GM23338 (cell line): ENCODE data around the gene FURIN. TPM values are rescaled to one million over a fixed set of nuclear protein-coding genes. Genes with fewer than 3 reads are reported as not detected.

Source experiments
- ATAC-seq: fragments of 200-7000 bp; cut with Tn5 transposase; 3 replicates; pipeline ENCODE4 v1.9.1; 2020
- DNase-seq: peaks from one replicate; pipeline ENCODE4 v3.0.0-alpha.2; 2015; ENCODE audit warnings: low spot score
- H2AFZ ChIP-seq: fragments of 200-600 bp; sonication (generic); 2 replicates; pipeline ENCODE4 v1.8.0; 2016; ENCODE audit warnings: antibody characterized with exemption, mild to moderate bottlenecking, moderate library complexity
- H3F3A ChIP-seq: fragments of 200-600 bp; sonication (generic); replicated peaks from 2 replicates; pipeline ENCODE4 v1.8.0; 2017; ENCODE audit warnings: antibody characterized with exemption, mixed run types, low read depth
- H3K27ac ChIP-seq: fragments of 200-600 bp; sonication (generic); 2 replicates; pipeline ENCODE4 v1.6.1; 2016; ENCODE audit warnings: low read depth
- H3K27me3 ChIP-seq: fragments of 200-600 bp; sonication (generic); 2 replicates; pipeline ENCODE4 v1.8.0; 2016; ENCODE audit warnings: mild to moderate bottlenecking, mixed run types, moderate library complexity; ENCODE audit not compliant: insufficient read depth
- H3K36me3 ChIP-seq: fragments of 200-600 bp; sonication (generic); 2 replicates; pipeline ENCODE4 v1.8.0; 2016; ENCODE audit warnings: mild to moderate bottlenecking; ENCODE audit not compliant: insufficient read depth
- H3K4me1 ChIP-seq: fragments of 200-600 bp; sonication (generic); 2 replicates; pipeline ENCODE4 v1.8.0; 2016; ENCODE audit warnings: mild to moderate bottlenecking, moderate library complexity; ENCODE audit not compliant: insufficient read depth
- H3K4me2 ChIP-seq: fragments of 200-600 bp; sonication (generic); 2 replicates; pipeline ENCODE4 v1.7.1; 2017; ENCODE audit warnings: mixed run types
- H3K4me3 ChIP-seq: fragments of 200-600 bp; sonication (generic); 2 replicates; pipeline ENCODE4 v1.6.1; 2016; ENCODE audit warnings: mixed run types
- H3K79me2 ChIP-seq: fragments of 200-600 bp; sonication (generic); replicated peaks from 2 replicates; pipeline ENCODE4 v1.8.0; 2017; ENCODE audit warnings: mild to moderate bottlenecking; ENCODE audit not compliant: insufficient read depth
- H3K9me2 ChIP-seq: fragments of 200-600 bp; sonication (generic); 2 replicates; pipeline ENCODE4 v1.8.0; 2017; ENCODE audit not compliant: insufficient read depth
- H4K20me1 ChIP-seq: fragments of 200-600 bp; sonication (generic); replicated peaks from 2 replicates; pipeline ENCODE4 v1.8.0; 2017; ENCODE audit warnings: mild to moderate bottlenecking; ENCODE audit not compliant: insufficient read depth
- H3K27ac Mint-ChIP-seq: 2 replicates; pipeline ENCODE4 v1.8.0; 2020; ENCODE audit warnings: inconsistent platforms, mild to moderate bottlenecking, moderate library complexity, mixed read lengths
- H3K27me3 Mint-ChIP-seq: 3 replicates; pipeline ENCODE4 v1.8.0; 2022; ENCODE audit warnings: low read depth, mild to moderate bottlenecking, moderate library complexity, mixed read lengths, inconsistent platforms; ENCODE audit not compliant: insufficient read depth, poor library complexity
- H3K36me3 Mint-ChIP-seq: 3 replicates; pipeline ENCODE4 v1.8.0; 2021; ENCODE audit warnings: low read depth, mild to moderate bottlenecking, inconsistent platforms, moderate library complexity, mixed read lengths
- H3K4me1 Mint-ChIP-seq: 3 replicates; pipeline ENCODE4 v1.8.0; 2020; ENCODE audit warnings: mild to moderate bottlenecking, inconsistent platforms, mixed read lengths
- H3K4me3 Mint-ChIP-seq: 3 replicates; pipeline ENCODE4 v1.8.0; 2021; ENCODE audit warnings: moderate library complexity, mild to moderate bottlenecking, inconsistent platforms, mixed read lengths
- H3K9me3 Mint-ChIP-seq: 3 replicates; pipeline ENCODE4 v1.8.0; 2020; ENCODE audit warnings: moderate library complexity, mild to moderate bottlenecking, inconsistent platforms, mixed read lengths
- CREB1 ChIP-seq: fragments of 250-450 bp; sonication (Bioruptor Pico); IDR thresholded peaks from 2 replicates; pipeline ENCODE4 v1.5.0; 2020; ENCODE audit warnings: low read depth, mild to moderate bottlenecking, moderate library complexity
- CTCF ChIP-seq, 2 experiments: fragments of 200-600 bp in 1 of 2; sonication (generic) in 1 of 2; conservative IDR thresholded peaks; 2 replicates each; pipeline versions ENCODE4 v1.5.1 to v1.6.1; 2016 to 2017; ENCODE audit warnings: antibody characterized with exemption in 2 of 2, low read depth in 2 of 2, mild to moderate bottlenecking in 2 of 2, moderate library complexity in 1 of 2
- EZH2phosphoT487 ChIP-seq: fragments of 200-600 bp; sonication (generic); IDR thresholded peaks from one replicate; pipeline ENCODE4 v1.8.1; 2018; ENCODE audit warnings: antibody characterized with exemption; ENCODE audit not compliant: unreplicated experiment
- NANOG ChIP-seq: IDR thresholded peaks from 2 replicates; pipeline ENCODE4 v1.6.1; 2016; ENCODE audit warnings: antibody characterized with exemption, borderline replicate concordance
- POLR2AphosphoS5 ChIP-seq: IDR thresholded peaks from 2 replicates; pipeline ENCODE4 v1.6.1; 2016; ENCODE audit warnings: antibody characterized with exemption, low read depth
- REST ChIP-seq: IDR thresholded peaks from one replicate; pipeline ENCODE4 v1.6.1; 2018; ENCODE audit warnings: antibody characterized with exemption; ENCODE audit not compliant: unreplicated experiment
- STAT1 ChIP-seq: IDR thresholded peaks from one replicate; pipeline ENCODE4 v1.6.1; 2016; ENCODE audit warnings: antibody characterized with exemption; ENCODE audit not compliant: unreplicated experiment
- ZNF114 ChIP-seq: fragments of 250-450 bp; sonication (Bioruptor Pico); IDR thresholded peaks from 2 replicates; pipeline ENCODE4 v1.5.0; 2020; ENCODE audit warnings: mild to moderate bottlenecking, moderate library complexity
- ZNF462 ChIP-seq: fragments of 250-450 bp; sonication (Bioruptor Pico); IDR thresholded peaks from 2 replicates; pipeline ENCODE4 v1.5.0; 2020; ENCODE audit warnings: mild to moderate bottlenecking, moderate library complexity
- polyA plus RNA-seq: library from polyadenylated mRNA; unstranded; fragments of >200 nt; fragmentation: Nextera tagmentation; extraction: Ambion mirVana; gene quantifications from 2 replicates; pipeline ENCODE4 v1.2.1, GENCODE V29; 2016
- total RNA-seq: library from RNA; depleted of rRNA; stranded (reverse); fragments of >200 nt; shearing (Covaris generic); gene quantifications from 2 replicates; pipeline ENCODE4 v1.2.3, GENCODE V29; 2014

The FURIN gene
- total and polyA plus RNA-seq, 2 experiments from 2014 or later = 6.3 to 20.9 TPM

- no peak for TF ChIP-seq CTCF (conservative IDR thresholded peaks at IDR 0.05; ENCODE audit: low read depth in 2 of 2)
- TF ChIP-seq CREB1 (CRISPR knock-in tag) = no peak
- no peak for TF ChIP-seq EZH2phosphoT487
- TF ChIP-seq NANOG = no peak
- no peak for TF ChIP-seq POLR2AphosphoS5
- TF ChIP-seq STAT1 = no peak
- no peak for TF ChIP-seq ZNF114 (CRISPR knock-in tag)
- no peak for TF ChIP-seq REST
Observed at GRCh38 chr15:90883526-90883975, 15.2 kb downstream of the FURIN start (continued).

- Mint-ChIP-seq H3K36me3 (peaks cover 8% of the 10 kb centered on the region; the same call in 2 of the 3 replicates), H3K27me3 (peaks cover 10% of the 10 kb centered on the region), H3K9me3 (no peaks in the 10 kb centered on the region), H3K27ac (no peak within 1 kb of the TSS), H3K4me3 (peak within 1 kb of the TSS; percentile 50), H3K4me1 (peaks cover 17% of the 10 kb centered on the region)
- Histone ChIP-seq H4K20me1 (no peaks in the 10 kb centered on the region), H3K36me3 (no peaks in the 10 kb centered on the region), H3K4me1 (peaks cover 13% of the 10 kb centered on the region), H3K4me2 (peak within 1 kb of the TSS; percentile 83), H3K4me3 (peak within 1 kb of the TSS; percentile 57), H3K27ac (peak within 1 kb of the TSS; percentile 55; the same call in 1 of the 2 replicates), H3K27me3 (no peaks in the 10 kb centered on the region), H3K79me2 (no peaks in the 10 kb centered on the region), H2AFZ (peak within 1 kb of the TSS; percentile 95), H3F3A (0 out of 2 replicates have a peak, but pooled peaks cover 5% of the 10 kb centered on the region), H3K9me2 (no peaks in the 10 kb centered on the region)
- DNase-seq (peak; percentile 79), ATAC-seq (peak; percentile 71)
- TF ChIP-seq CREB1 (CRISPR knock-in tag) (no peak), POLR2AphosphoS5 (peak; percentile 45; the same call in 1 of the 2 replicates), ZNF462 (CRISPR knock-in tag) (no peak)
Observed at GRCh38 chr15:90883976-90884718, 15.8 kb downstream of the FURIN start, which contains the start of gene FES. Gene FES (plus strand): TSS chr15:90884504. CDS start chr15:90885046, 542 bp downstream.
